Measurements from ENCODE around the gene TNFAIP3. TPM values are rescaled to one million over a fixed set of nuclear protein-coding genes. Genes with fewer than 3 reads are reported as not detected.

TNFAIP3 gene
- total RNA-seq, 1 donor from 2014 or later, result 44.6 TPM

- TF ChIP-seq, protein P1, sequence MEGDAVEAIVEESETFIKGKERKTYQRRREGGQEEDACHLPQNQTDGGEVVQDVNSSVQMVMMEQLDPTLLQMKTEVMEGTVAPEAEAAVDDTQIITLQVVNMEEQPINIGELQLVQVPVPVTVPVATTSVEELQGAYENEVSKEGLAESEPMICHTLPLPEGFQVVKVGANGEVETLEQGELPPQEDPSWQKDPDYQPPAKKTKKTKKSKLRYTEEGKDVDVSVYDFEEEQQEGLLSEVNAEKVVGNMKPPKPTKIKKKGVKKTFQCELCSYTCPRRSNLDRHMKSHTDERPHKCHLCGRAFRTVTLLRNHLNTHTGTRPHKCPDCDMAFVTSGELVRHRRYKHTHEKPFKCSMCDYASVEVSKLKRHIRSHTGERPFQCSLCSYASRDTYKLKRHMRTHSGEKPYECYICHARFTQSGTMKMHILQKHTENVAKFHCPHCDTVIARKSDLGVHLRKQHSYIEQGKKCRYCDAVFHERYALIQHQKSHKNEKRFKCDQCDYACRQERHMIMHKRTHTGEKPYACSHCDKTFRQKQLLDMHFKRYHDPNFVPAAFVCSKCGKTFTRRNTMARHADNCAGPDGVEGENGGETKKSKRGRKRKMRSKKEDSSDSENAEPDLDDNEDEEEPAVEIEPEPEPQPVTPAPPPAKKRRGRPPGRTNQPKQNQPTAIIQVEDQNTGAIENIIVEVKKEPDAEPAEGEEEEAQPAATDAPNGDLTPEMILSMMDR (IDR thresholded peaks at IDR 0.05), result no peak
- no peaks in the 10 kb centered on the region for H3K9me3 ChIP-seq
- no peak overlapping the region for H3K27ac ChIP-seq
- DNase-seq, result no peak
- peaks cover 10% of the 10 kb centered on the region for H3K4me1 ChIP-seq
- H3K4me3 ChIP-seq, result no peak overlapping the region
- intact Hi-C loops (cut with DNase I), result no loop called here
- no peaks in the 10 kb centered on the region for H3K36me3 ChIP-seq
- ATAC-seq, result no peak
- no peaks in the 10 kb centered on the region for H3K27me3 ChIP-seq (ENCODE audit: low read depth)
Observed at GRCh38 chr6:137821491-137821890, 45.6 kb upstream of the TNFAIP3 start.

DNA sequence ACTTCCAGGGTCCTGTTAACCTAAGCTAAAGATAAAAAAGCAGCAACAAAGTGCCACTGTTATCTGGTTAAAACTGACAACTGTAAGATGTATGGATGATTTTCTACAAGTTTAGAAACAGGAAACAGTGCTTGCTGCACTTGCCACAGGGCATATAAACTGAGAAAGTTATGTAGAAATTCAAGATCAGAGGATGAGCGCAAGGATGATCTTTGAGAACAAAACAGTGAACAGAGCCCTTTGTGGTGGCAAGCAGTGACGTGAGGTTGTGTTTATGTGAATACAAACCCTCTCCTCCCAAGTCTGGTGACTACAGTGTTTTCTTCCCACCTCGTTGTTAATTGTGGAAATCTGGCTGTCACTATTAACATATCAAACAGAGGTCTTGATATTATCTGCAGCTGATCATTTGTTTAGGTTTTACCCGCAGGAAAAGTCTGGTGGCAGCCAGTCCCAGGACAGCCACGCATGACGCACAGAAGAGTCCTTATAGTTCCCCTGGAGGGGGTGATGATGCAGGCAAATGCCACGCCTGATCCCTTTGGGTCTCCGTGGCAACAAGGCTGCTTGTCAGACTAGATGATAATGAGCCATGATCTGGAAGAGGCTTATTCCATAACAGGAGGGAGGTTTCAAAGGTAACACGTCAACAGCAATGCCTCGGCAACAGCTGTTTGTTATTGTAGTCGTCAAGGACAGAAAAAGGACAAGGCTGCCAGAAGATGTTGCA lies 43.1 kb upstream of the TNFAIP3 start:
- Histone ChIP-seq H3K9me3 (no peaks in the 10 kb centered on the region), H3K4me3 (no peak overlapping the region), H3K36me3 (no peaks in the 10 kb centered on the region), H3K4me1 (peaks cover 8% of the 10 kb centered on the region), H3K27me3 (ENCODE audit: low read depth) (no peaks in the 10 kb centered on the region), H3K27ac (peak overlapping the region; percentile 34)
- intact Hi-C loops (cut with DNase I), result no loop called here
- TF ChIP-seq, protein P1 (IDR thresholded peaks at IDR 0.05), result no peak
- no peak for DNase-seq
- peak; percentile 83 to 85 for ATAC-seq

GRCh38 chr6:137824556-137824879 lies 42.5 kb upstream of the TNFAIP3 start:
- H3K27ac ChIP-seq, result peak overlapping the region; percentile 34
- intact Hi-C loops (cut with DNase I), result no loop called here
- H3K4me1 ChIP-seq, result peaks cover 8% of the 10 kb centered on the region
- no peak overlapping the region for H3K4me3 ChIP-seq
- no peaks in the 10 kb centered on the region for H3K9me3 ChIP-seq
- TF ChIP-seq, protein P1 (IDR thresholded peaks at IDR 0.05), result no peak
- no peaks in the 10 kb centered on the region for H3K27me3 ChIP-seq (ENCODE audit: low read depth)
- no peaks in the 10 kb centered on the region for H3K36me3 ChIP-seq
- ATAC-seq, result no peak
- no peak for DNase-seq

DNA sequence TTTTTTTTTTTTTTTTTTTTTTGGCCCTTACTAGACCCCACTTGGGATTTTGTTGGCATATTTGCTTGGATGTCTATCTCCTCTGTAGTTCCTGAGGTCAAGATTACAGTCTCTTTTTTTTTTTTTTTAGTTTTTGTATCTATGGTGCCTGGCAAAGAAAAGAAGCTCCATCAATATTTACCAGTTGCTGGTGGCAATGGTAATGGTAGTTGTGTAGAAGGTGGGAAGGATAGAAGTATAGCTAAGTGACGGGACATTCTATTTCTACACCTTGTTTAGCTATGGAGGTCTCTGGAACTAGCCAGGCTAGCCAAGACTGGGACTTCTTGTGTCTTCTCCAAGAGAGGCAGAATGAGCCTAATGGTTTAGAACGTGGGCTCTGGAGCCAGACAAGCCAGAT lies 42.2 kb upstream of the TNFAIP3 start:
- ATAC-seq (no peak), DNase-seq (no peak)
- Histone ChIP-seq H3K9me3 (no peaks in the 10 kb centered on the region), H3K36me3 (no peaks in the 10 kb centered on the region), H3K4me3 (no peak overlapping the region), H3K27ac (peak overlapping the region; percentile 34), H3K4me1 (peaks cover 8% of the 10 kb centered on the region), H3K27me3 (ENCODE audit: low read depth) (no peaks in the 10 kb centered on the region)
- TF ChIP-seq, protein P1 (IDR thresholded peaks at IDR 0.05), result no peak
- intact Hi-C loops (cut with DNase I), result no loop called here

DNA sequence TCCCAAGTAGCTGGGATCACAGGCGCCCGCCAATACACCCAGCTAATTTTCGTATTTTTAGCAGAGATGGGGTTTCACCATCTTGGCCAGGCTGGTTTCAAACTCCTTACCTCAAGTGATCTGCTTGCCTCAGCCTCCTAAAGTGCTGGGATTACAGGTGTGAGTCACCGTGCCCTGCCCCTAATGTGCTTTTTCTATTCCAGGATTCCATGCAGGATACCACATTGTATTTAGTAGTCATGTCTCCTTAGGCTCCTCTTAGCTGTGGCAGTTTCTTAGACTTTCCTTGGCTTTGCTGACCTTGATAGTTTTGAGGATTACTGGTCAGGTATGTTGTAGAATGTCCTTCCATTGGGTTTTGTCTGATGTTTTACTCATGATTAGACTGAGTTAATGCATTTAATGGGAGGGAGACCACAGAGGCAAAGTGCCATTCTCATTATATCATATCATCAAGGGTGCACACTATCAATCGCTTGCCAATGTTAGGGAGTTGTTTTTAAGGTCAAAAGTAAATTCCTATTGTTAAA lies 39.6 kb upstream of the TNFAIP3 start:
- Histone ChIP-seq H3K9me3 (no peaks in the 10 kb centered on the region), H3K27ac (no peak overlapping the region), H3K4me1 (peaks cover 8% of the 10 kb centered on the region), H3K4me3 (no peak overlapping the region), H3K36me3 (no peaks in the 10 kb centered on the region), H3K27me3 (ENCODE audit: low read depth) (no peaks in the 10 kb centered on the region)
- DNase-seq, result no peak
- TF ChIP-seq, protein P1 (IDR thresholded peaks at IDR 0.05), result no peak
- ATAC-seq, result no peak
- intact Hi-C loops (cut with DNase I), result no loop called here

Data from lower lobe of right lung (tissue), 2 donors.